ENCODE results near the gene HDGF.
A peak's percentile ranks its signal among the peaks of the same experiment; 100 is the strongest.
"Not testable (repeated sequence)": the region's sequence is repeated elsewhere in the genome, so short reads cannot be mapped to it uniquely, and the experiment has no call there.

HDGF gene

DNA sequence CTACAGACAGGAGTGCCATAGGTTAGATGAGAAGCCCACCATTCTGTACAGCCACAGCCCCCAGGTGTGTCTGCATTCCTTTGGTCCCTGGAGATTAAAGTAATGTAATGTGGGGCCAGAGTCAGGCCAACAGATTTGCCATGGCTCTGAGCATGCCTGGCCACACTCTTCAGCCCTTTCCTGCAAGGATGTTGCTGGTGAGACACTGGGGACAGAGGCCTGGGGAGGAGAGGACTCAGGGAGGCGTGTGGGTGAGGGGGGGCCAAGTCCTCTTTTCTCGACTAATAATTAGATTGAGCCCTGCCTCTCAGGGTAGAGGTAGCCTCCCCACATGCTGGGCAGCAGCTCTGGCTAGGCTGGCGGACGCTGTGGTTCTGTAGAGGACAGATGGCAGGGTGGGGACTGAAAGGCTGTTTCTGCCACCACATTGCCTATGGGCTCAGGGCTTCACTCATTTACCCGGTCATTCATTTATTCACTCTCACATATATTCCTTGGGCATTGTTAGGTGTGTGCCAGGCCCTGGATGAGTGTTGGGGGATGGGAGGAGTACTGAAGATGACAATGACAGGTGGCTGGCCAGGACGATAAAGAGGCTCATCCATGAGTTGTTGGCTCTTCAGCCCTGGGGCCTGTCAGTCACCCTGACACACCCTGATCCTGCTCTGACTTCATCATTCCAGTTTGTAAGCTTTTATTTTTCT, 8.8 kb upstream of the HDGF start:
- Histone ChIP-seq H2AFZ (ENCODE audit: low read depth, low read length) (no peak overlapping the region), H3K9me3 (ENCODE audit: low read length) (no peaks in the 10 kb centered on the region), H3K4me1 (ENCODE audit: insufficient read depth, low read length) (peaks cover 7% of the 10 kb centered on the region), H3K27me3 (ENCODE audit: insufficient read depth, low read length) (no peaks in the 10 kb centered on the region), H3K4me3 (ENCODE audit: low read length) (no peak overlapping the region), H3K36me3 (ENCODE audit: insufficient read depth, low read length) (no peaks in the 10 kb centered on the region)

DNA sequence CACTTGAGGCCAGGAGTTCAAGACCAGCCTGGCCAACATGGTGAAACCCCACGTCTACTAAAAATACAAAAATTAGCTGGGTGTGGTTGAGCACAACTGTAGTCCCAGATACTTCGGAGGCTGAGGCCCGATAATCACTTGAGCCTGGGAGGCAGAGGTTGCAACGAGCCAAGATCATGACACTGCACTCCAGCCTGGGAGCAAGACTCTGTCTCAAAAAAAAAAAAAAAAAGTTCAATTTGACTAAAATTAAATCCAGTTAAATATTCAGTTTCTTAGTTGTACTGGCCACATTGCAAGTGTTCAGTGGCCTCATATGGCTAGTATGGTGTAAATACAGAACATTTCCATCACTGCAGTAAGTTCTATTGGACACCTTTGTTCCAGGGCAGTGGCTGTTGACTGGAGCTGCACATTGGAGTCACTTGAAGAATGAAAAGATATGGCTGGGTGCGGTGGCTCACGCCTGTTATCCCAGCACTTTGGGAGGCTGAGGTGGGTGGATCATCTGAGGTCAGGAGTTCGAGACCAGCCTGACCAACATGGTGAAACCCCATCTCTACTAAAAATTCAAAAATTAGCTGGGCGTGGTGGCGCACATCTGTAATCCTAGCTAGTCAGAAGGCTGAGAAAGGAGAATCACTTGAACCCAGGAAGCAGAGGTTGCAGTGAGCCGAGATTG, 6.2 kb upstream of the HDGF start:
- H3K27me3 ChIP-seq (ENCODE audit: insufficient read depth, low read length); H3K36me3 ChIP-seq (ENCODE audit: insufficient read depth, low read length): not testable (repeated sequence)

DNA sequence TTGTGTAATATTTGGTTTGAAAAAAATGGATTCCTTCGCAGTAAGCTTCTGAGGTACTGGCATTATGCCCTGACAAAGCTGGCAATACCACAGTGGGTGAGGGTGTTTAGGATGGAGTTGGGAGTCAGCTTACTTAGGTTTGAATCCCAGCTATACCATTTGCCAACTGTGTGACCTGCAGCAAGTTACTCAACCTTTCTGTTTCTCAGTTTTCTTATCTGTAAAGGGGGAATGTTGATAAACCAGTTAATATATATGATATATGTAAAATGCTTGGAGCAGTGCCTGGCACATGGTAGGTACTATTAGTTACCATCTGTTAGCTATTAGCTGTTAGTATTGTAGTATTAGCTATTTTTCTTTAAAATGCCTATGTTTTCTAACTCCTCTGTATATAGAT, 4.9 kb upstream of the HDGF start:
- no peak overlapping the region for H3K4me3 ChIP-seq (ENCODE audit: low read length)
- H3K9me3 ChIP-seq (ENCODE audit: low read length), result no peaks in the 10 kb centered on the region
- peaks cover 17% of the 10 kb centered on the region for H3K4me1 ChIP-seq (ENCODE audit: insufficient read depth, low read length)
- H3K36me3 ChIP-seq (ENCODE audit: insufficient read depth, low read length), result peaks cover 2% of the 10 kb centered on the region
- no peaks in the 10 kb centered on the region for H3K27me3 ChIP-seq (ENCODE audit: insufficient read depth, low read length)
- H2AFZ ChIP-seq (ENCODE audit: low read depth, low read length), result no peak overlapping the region

More for the DNA sequence above, 6.2 kb upstream of the HDGF start:
- H2AFZ ChIP-seq (ENCODE audit: low read depth, low read length); H3K9me3 ChIP-seq (ENCODE audit: low read length); H3K4me3 ChIP-seq (ENCODE audit: low read length): not testable (repeated sequence)
- peaks cover 12% of the 10 kb centered on the region for H3K4me1 ChIP-seq (ENCODE audit: insufficient read depth, low read length)

DNA sequence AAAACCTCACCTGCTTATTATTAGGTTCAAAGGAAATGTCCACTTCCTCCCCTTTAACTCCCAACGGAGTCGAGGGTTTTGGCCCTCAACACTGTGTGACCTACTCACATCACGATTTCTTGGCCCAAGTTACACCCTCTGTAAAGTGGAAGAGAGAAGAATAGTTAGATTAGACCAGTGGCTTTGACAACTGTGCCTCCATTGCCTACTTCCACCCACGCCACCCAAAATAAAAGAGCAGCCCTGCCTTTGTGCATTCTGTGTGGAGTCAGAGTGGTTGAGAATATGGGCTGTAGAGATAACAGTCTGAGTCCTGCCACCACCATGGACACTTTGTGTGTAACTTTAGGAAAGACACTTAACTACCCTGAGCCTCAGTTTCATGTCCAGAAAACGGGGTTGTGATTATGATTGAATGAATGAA, 4.1 kb upstream of the HDGF start:
- H3K27me3 ChIP-seq (ENCODE audit: insufficient read depth, low read length), result no peaks in the 10 kb centered on the region
- H2AFZ ChIP-seq (ENCODE audit: low read depth, low read length), result no peak overlapping the region
- H3K4me3 ChIP-seq (ENCODE audit: low read length), result no peak overlapping the region
- peaks cover 17% of the 10 kb centered on the region for H3K4me1 ChIP-seq (ENCODE audit: insufficient read depth, low read length)
- peaks cover 2% of the 10 kb centered on the region for H3K36me3 ChIP-seq (ENCODE audit: insufficient read depth, low read length)
- H3K9me3 ChIP-seq (ENCODE audit: low read length), result no peaks in the 10 kb centered on the region

DNA sequence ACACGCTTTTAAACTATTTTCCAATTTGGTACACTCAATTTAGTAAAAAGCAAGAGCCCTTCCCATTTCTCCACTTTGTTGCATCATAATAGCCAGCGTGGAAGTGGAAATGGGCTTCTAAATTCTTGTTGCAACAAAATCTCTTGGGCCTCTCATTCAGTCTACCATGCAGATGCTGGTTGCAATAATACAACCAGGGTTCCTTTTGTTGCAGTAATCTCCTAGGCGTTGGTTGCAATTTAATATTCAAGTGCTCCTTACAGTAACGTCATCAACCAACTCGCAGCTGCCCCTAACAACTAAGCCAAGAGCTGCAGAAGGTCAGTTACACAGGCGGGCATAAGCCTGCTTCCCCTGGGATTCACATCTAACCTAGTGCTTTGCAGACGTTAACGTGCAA, 2.7 kb upstream of the HDGF start:
- no peaks in the 10 kb centered on the region for H3K27me3 ChIP-seq (ENCODE audit: insufficient read depth, low read length)
- H3K9me3 ChIP-seq (ENCODE audit: low read length), result no peaks in the 10 kb centered on the region

DNA sequence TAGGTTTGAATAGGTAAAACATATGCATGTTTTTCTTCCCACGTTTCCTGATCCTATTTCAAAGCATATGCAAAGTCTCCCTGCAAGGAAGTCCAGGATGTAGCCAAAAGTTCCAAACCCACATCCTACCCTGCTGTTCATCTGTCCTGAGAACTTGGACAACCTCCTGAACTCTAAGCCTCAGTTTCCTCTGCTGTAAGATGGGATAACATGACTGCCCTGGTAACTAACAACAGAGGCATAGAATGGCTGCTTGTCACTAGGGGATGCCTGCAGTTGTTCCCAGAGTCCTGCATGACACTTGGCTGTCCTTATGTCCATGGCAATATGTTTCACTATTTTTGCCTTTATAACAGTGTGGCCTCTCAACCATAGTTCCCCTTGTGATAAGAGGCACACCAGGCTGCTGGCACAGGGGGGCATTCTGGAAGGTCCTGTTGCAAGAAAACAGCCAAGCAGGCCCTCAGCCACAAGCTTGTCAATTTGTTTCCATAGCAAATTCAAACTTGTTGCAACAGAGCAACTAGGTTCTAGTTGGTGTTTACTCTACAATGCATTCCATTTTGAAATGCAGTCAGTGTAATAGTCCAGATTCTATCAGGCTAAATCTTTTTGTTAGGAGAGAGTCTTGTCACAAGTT, 1.5 kb upstream of the HDGF start:
- Histone ChIP-seq H2AFZ (ENCODE audit: low read depth, low read length) (no peak overlapping the region), H3K36me3 (ENCODE audit: insufficient read depth, low read length) (peaks cover 2% of the 10 kb centered on the region), H3K4me1 (ENCODE audit: insufficient read depth, low read length) (peaks cover 35% of the 10 kb centered on the region), H3K27me3 (ENCODE audit: insufficient read depth, low read length) (no peaks in the 10 kb centered on the region), H3K4me3 (ENCODE audit: low read length) (peak overlapping the region; percentile 79), H3K9me3 (ENCODE audit: low read length) (no peaks in the 10 kb centered on the region)

More for the DNA sequence above, 2.7 kb upstream of the HDGF start:
- Histone ChIP-seq H2AFZ (ENCODE audit: low read depth, low read length) (no peak overlapping the region), H3K4me3 (ENCODE audit: low read length) (no peak overlapping the region), H3K4me1 (ENCODE audit: insufficient read depth, low read length) (peaks cover 23% of the 10 kb centered on the region), H3K36me3 (ENCODE audit: insufficient read depth, low read length) (peaks cover 2% of the 10 kb centered on the region)

DNA sequence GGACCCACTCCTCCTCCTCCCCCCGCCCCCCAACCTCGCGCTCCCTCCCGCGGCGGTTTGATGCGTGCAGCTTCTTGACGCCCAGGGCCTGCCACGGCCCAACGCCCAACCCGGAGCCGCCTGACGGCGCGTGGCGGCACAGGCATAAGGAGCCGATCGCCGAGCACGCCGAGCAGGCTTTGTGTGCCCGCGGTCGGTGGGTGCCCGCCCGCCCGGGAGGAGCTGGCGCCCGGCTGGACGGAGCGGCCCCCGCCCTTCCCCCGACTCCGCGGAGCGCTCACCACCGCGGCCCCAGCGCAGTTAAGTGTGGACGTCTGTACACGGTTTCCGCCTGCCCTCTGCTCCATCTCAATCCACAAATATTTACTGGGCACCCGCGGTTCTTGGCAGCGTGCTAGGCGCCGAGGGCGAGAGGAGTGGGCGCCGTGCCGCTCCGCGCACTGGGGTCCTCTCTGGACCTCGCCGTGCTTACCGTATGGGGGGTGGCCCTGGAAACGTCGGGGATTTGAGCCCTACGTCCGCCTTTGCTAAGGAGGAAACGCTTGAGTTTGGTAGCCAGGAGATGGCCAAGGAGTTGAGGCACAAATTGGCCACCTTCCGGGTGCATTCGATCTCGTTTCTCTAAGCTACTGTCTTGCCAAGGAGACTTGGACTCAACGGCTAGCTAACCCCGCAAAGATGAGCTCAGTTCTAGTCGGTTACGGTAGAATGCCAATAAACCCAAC, 444 bp upstream of the HDGF start:
- Histone ChIP-seq H3K27me3 (ENCODE audit: insufficient read depth, low read length) (no peaks in the 10 kb centered on the region), H3K9me3 (ENCODE audit: low read length) (no peaks in the 10 kb centered on the region), H3K36me3 (ENCODE audit: insufficient read depth, low read length) (peaks cover 2% of the 10 kb centered on the region), H3K4me1 (ENCODE audit: insufficient read depth, low read length) (peaks cover 44% of the 10 kb centered on the region), H2AFZ (ENCODE audit: low read depth, low read length) (peak overlapping the region; percentile 48), H3K4me3 (ENCODE audit: low read length) (peak overlapping the region; percentile 79)

DNA sequence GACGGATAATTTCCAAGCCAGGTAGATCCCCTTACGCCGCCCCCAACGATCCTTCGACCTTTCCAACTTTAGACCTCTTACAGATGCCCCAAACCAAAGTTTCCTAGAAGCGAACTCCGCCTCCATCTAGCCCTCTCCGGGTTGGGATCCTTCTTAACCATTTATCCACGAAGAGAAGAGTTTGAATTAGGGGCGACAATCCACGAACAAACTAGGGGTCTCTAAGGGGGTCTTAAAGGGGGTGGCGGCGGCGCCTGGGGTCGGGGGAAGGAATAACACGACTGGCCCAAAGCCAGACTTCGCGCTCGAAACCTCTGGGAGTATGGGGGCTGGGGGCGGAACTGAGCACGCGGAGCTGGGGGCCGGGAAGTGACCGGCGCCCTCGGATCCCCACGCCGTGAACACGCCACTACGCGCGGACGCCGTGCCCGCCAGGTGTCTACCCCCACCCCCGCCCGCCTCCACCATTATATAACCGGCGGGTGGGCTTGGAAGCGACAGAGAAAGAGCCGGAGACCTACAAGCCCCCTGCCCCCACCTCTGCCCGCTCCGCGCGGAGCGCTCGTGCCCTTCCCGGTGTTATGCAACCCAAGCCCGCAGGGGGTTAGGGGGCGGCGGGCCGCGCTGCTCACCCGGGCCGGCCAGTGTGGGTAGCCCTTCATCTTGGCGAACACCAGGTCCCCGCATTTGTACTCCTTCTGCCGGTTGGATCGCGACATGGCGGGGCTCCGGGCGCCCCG, 594 bp downstream of the HDGF start:
- Histone ChIP-seq H2AFZ (ENCODE audit: low read depth, low read length) (peak overlapping the region; percentile 14), H3K9me3 (ENCODE audit: low read length) (no peaks in the 10 kb centered on the region), H3K27me3 (ENCODE audit: insufficient read depth, low read length) (no peaks in the 10 kb centered on the region), H3K4me3 (ENCODE audit: low read length) (peak overlapping the region; percentile 79), H3K4me1 (ENCODE audit: insufficient read depth, low read length) (peaks cover 54% of the 10 kb centered on the region), H3K36me3 (ENCODE audit: insufficient read depth, low read length) (peaks cover 2% of the 10 kb centered on the region)

DNA sequence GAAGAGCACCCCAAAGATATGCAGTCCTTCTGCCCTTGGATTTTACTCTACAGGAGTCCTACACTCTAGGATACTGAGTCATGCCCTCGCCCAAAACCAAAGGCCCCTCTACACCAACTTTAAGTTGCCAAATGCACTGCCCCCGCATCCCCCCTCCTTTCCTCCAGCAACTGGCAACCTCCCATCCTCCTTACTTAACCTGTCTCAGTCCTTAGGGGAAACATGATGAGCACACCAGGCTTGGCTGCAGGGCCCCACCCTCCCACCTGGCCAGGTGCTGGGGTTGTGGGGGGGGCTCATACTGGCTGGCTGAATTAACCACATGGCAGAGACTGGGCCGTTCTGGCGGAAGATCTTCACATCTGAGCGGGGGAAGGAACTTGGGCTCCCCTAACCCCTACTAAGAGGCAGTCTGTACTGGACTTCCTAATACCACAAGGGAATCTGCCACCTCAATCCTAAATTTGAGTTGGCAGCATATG, 1.2 kb downstream of the HDGF start:
- peak overlapping the region; percentile 79 for H3K4me3 ChIP-seq (ENCODE audit: low read length)
- no peaks in the 10 kb centered on the region for H3K27me3 ChIP-seq (ENCODE audit: insufficient read depth, low read length)
- H3K4me1 ChIP-seq (ENCODE audit: insufficient read depth, low read length), result peaks cover 57% of the 10 kb centered on the region
- no peaks in the 10 kb centered on the region for H3K9me3 ChIP-seq (ENCODE audit: low read length)
- H3K36me3 ChIP-seq (ENCODE audit: insufficient read depth, low read length), result peaks cover 2% of the 10 kb centered on the region
- no peak overlapping the region for H2AFZ ChIP-seq (ENCODE audit: low read depth, low read length)

DNA sequence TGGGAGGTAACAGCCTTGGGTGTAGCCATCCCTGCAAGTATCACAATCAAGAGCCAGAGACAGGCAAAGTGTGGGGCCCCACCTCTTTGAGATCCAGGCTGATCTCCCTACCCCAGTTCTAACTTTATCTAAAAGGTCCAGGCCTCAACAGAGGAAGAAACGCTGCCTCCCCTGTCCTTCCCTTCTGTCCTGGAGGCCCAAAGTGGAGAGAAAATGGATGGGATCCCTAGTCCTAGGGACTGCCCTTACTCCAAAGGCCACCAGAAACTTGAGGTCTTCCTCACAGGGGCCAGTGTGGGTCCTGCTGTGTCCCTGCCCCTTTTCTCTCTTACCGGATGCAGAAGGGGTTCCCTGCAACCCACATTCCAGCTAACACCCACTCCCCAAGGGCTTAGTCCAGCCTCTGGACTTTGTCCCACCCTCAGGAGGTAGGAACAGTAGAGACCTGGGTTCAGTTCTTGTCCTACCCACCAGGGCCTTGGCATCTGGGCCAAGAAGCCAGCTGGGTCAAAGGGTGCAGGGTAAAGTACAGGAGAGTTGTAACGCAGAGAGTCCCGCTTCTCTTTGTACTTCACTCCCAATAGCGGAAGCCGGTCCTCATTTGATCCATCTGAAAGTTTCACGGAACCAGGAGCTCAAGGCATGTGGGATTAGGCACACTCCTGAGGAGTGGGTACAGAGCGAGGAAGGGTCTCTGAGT, 1.9 kb downstream of the HDGF start:
- Histone ChIP-seq H3K4me1 (ENCODE audit: insufficient read depth, low read length) (peaks cover 57% of the 10 kb centered on the region), H3K4me3 (ENCODE audit: low read length) (peak overlapping the region; percentile 79)

DNA sequence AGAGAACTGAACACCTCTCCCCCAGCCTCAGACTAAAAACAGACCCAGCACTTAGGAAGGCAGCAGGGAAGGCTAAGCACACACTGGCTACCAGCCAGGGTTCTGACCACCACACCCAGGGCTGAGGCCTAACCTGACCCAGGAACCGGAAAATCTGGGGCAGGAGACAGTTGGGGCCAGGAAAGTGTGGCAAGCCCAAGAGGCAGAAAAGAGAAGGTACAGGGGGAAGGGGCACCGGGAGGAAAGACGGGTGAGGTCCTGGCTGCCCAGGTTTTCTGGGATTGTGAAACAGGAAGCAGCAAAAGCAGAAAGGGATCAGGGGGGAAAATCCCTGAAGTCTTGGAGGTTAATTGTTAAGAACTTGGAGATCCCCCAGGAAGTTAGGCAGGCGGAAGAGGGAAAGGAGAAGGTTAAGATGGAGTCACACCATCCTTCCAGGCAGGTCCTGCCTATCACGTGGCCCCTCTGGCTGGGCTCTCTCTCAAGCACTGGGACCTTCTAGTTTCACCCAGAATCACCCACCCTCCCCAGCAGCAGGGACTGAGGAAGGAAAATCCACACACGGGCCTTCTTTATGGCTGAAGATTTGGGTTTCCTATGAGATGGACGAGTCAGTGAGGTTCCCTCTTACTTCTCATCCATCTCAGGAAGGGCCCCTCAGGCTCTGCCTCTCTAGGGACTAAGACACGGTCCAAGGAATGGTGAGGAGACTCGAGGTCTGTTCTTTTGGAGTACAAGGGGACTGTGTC, 2.6 kb downstream of the HDGF start:
- H2AFZ ChIP-seq (ENCODE audit: low read depth, low read length), result no peak overlapping the region
- H3K36me3 ChIP-seq (ENCODE audit: insufficient read depth, low read length), result peaks cover 10% of the 10 kb centered on the region
- H3K27me3 ChIP-seq (ENCODE audit: insufficient read depth, low read length), result no peaks in the 10 kb centered on the region
- H3K4me3 ChIP-seq (ENCODE audit: low read length), result peak overlapping the region; percentile 79
- H3K9me3 ChIP-seq (ENCODE audit: low read length), result no peaks in the 10 kb centered on the region
- peaks cover 57% of the 10 kb centered on the region for H3K4me1 ChIP-seq (ENCODE audit: insufficient read depth, low read length)

More for the DNA sequence above, 1.9 kb downstream of the HDGF start:
- no peaks in the 10 kb centered on the region for H3K9me3 ChIP-seq (ENCODE audit: low read length)
- peaks cover 7% of the 10 kb centered on the region for H3K36me3 ChIP-seq (ENCODE audit: insufficient read depth, low read length)
- no peaks in the 10 kb centered on the region for H3K27me3 ChIP-seq (ENCODE audit: insufficient read depth, low read length)
- no peak overlapping the region for H2AFZ ChIP-seq (ENCODE audit: low read depth, low read length)

All from neuron (in vitro differentiated cells).